Left hindlimb (tissue), 1 donor: ENCODE measurements around the gene SPC24.
"Not testable (repeated sequence)": the region's sequence is repeated elsewhere in the genome, so short reads cannot be mapped to it uniquely, and the experiment has no call there.

ENCODE experiments used
- DNase-seq: peaks from one replicate; pipeline ENCODE4 v3.0.0-alpha.2; 2018

SPC24 gene

GRCh38 chr19:11123114-11123513, 32.5 kb downstream of the SPC24 start:
- DNase-seq = no peak

- DNase-seq = not testable (repeated sequence)
These were observed 33.6 kb downstream of the SPC24 start for GRCh38 chr19:11121963-11122362.

GRCh38 chr19:11116507-11116906, 39.1 kb downstream of the SPC24 start:
- DNase-seq = no peak

GRCh38 chr19:11115895-11116446, 39.6 kb downstream of the SPC24 start:
- no peak for DNase-seq

GRCh38 chr19:11115042-11115441, 40.5 kb downstream of the SPC24 start:
- no peak for DNase-seq

- DNase-seq = no peak
These were observed 42.4 kb downstream of the SPC24 start for GRCh38 chr19:11113140-11113708.

- no peak for DNase-seq
These were observed 43.8 kb downstream of the SPC24 start for GRCh38 chr19:11111771-11112144.

GRCh38 chr19:11111117-11111770, 44.3 kb downstream of the SPC24 start:
- no peak for DNase-seq

GRCh38 chr19:11108746-11109145, 46.8 kb downstream of the SPC24 start:
- no peak for DNase-seq

- peak; percentile 64 for DNase-seq
These were observed 49.1 kb downstream of the SPC24 start for GRCh38 chr19:11106477-11106876.

- DNase-seq = no peak
These were observed 50.5 kb downstream of the SPC24 start for GRCh38 chr19:11105014-11105636.

- DNase-seq = not testable (repeated sequence)
These were observed 51.9 kb downstream of the SPC24 start for GRCh38 chr19:11103667-11104066.

- no peak for DNase-seq
These were observed 52.6 kb downstream of the SPC24 start for GRCh38 chr19:11102944-11103343.

GRCh38 chr19:11101057-11101456, 54.5 kb downstream of the SPC24 start:
- no peak for DNase-seq

- no peak for DNase-seq
These were observed 55.5 kb downstream of the SPC24 start for GRCh38 chr19:11100049-11100448.

GRCh38 chr19:11098861-11099260, 56.7 kb downstream of the SPC24 start:
- no peak for DNase-seq

GRCh38 chr19:11098327-11098726, 57.3 kb downstream of the SPC24 start:
- no peak for DNase-seq

- not testable (repeated sequence) for DNase-seq
These were observed 58.2 kb downstream of the SPC24 start for GRCh38 chr19:11097367-11097766.

- DNase-seq = peak; percentile 87
These were observed 59.3 kb downstream of the SPC24 start for GRCh38 chr19:11096210-11096841.
